ENCODE results near the gene MED4. TPM values are rescaled to one million over a fixed set of nuclear protein-coding genes. Genes with fewer than 3 reads are reported as not detected.

MED4 gene
- total RNA-seq (2022; extraction: Qiagen RNA extraction) = 32.6 to 44.0 TPM (median 34.9 TPM) in 5 replicates

GRCh38 chr13:48094781-48095502 lies at the start of gene MED4:
Gene MED4, minus strand, starts transcription at chr13:48095104. Its CDS starts 26 bp downstream, at chr13:48095078.

GRCh38 chr13:48037346-48038173 lies 57.3 kb downstream of the MED4 start, which contains the start of gene NUDT15:
Gene NUDT15, plus strand, starts transcription at chr13:48037726. Its CDS starts 21 bp downstream, at chr13:48037747.

Other genes with a start within 250 kb of the MED4 start
- 26.3 to 31.6 TPM (median 27.7 TPM) in 5 replicates for gene SUCLA2, start 93.8 kb downstream of the MED4 start, total RNA-seq (2022; extraction: Qiagen RNA extraction)
- 23.2 to 26.6 TPM (median 25.7 TPM) in 5 replicates for gene NUDT15, start 57.4 kb downstream of the MED4 start, total RNA-seq (2022; extraction: Qiagen RNA extraction)
- gene ITM2B, start 138.1 kb upstream of the MED4 start, total RNA-seq (2022; extraction: Qiagen RNA extraction) = 114 to 147 TPM (median 135 TPM) in 5 replicates
- gene RB1, start 208.6 kb upstream of the MED4 start, total RNA-seq (2022; extraction: Qiagen RNA extraction) = 12.5 to 19.3 TPM (median 12.7 TPM) in 5 replicates